ENCODE data around the gene FRMD8.

The FRMD8 gene

DNA sequence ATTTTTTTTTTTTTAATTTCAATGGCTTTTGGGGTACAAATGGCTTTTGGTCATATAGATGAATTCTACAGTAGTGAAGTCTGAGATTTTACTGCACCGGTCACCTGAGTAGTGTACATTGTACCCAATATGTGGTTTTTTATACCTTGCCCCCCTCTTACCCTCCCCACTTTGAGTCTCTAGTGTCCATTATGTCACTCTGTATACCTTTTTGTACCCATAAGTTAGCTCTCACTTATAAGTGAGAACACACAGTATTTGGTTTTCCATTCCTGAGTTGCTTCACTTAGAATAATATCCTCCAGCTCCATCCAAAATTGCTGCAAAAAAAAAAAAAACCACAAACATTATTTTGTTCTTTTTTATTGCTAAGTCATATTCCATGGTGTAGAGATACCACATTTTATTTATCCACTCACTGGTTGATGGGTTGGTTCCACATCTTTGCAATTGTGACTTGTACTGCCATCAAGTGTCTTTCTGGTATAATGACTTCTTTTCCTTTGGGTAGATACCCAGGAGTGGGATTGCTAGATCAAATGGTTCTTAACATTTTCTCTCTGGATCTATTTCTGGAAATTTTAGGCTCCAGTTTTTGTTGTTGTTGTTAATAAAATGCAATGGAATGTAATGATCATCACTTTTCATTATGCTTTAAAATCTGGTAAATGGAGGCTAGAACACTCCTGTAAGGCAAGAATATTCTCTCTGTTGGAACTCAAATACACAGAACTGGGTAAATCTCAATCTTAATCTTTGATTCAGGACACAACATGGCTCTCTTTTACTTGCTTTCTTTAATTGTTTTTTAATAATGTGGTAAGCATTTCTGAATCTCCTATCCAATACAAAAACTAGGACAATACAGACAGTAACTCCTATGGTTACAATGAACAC, 46.5 kb downstream of the FRMD8 start:
- no peak overlapping the region for H3K4me3 ChIP-seq (ENCODE audit: low read length)
- TF ChIP-seq ZNF274 (IDR thresholded peaks at IDR 0.05; ENCODE audit: low read depth, low read length), result no peak

DNA sequence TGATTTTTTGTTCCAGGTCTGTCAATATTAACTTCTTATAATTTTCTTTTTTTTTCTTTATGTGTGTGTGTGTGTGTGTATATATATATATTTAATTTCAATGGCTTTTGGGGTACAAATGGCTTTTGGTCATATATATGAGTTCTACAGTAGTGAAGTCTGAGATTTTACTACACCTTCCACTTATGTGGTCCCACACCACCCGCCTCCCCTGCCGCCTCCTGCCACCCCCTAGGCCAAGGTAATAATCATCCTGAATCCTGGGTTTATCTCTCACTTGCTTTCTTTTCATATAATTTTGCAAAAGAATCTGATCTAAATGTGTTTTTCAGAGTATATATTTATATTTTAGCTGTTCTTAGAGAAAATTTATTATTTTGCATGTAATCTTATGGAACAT, 47.2 kb downstream of the FRMD8 start:
- H3K4me3 ChIP-seq (ENCODE audit: low read length), result no peak overlapping the region

DNA sequence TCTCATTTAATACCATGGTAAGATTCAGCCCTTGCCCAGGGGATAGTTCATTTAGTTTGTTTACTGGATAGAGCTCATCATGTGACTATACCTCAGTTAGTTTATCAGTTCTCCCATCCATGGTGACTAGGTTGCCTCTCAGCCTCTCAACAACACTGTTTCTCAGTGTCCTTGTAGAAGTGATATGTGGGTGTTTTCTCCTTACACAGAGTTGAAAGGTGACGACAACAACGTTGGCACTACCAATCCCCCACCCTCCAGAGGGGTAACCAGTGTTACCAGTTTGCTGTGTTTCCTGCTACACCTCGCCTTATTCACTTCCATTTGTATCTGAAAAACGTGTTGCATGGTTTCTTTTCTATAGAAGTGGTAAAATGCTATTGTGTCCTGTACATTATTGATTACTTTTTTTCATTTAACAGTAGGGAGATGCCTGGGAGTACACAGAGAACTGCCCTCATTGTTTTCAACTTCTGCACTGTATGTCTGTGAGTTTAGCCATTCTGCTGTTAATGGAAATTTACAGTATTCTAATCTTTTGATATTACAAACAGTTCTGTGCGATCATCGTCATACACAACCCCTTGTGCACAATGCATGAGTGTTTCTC, 47.7 kb downstream of the FRMD8 start:
- TF ChIP-seq ZNF274 (IDR thresholded peaks at IDR 0.05; ENCODE audit: low read depth, low read length), result no peak
- H3K4me3 ChIP-seq (ENCODE audit: low read length), result no peak overlapping the region

More for the DNA sequence above, 47.2 kb downstream of the FRMD8 start:
- no peak for TF ChIP-seq ZNF274 (IDR thresholded peaks at IDR 0.05; ENCODE audit: low read depth, low read length)

DNA sequence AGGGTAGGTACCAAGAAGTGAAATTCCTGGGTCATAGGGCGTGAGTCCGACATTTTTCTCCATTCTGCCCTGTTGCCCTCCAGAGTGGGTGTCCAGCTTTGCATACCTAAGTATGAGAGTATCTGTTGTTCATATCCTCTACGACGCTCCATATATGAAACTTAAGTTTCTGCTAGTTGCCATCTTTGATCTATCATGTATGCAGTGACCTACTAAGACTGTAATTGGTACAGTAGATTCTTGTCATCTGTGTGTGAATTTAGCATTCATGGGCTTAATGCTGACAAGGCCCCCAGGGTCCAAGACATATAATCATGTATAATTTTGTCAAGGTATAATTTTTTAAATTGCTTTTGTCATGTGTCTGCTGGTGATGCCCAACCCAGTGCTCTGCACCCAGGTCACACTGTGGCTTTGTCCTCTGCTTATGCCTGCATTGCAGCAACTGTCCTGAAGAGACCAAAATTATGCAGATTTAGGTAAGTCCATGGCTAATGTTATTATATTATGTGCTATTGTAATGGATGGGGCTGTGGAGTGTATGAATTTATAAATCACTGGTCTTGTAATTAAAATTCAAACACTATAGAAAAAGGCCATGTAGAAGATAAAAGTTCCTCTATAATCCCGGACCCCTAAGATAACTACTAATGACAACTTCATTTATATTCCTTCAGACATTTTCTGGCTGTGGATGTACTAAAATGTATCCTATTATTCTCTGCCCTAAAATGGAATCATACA, 48.4 kb downstream of the FRMD8 start:
- no peak overlapping the region for H3K4me3 ChIP-seq (ENCODE audit: low read length)
- no peak for TF ChIP-seq ZNF274 (IDR thresholded peaks at IDR 0.05; ENCODE audit: low read depth, low read length)

DNA sequence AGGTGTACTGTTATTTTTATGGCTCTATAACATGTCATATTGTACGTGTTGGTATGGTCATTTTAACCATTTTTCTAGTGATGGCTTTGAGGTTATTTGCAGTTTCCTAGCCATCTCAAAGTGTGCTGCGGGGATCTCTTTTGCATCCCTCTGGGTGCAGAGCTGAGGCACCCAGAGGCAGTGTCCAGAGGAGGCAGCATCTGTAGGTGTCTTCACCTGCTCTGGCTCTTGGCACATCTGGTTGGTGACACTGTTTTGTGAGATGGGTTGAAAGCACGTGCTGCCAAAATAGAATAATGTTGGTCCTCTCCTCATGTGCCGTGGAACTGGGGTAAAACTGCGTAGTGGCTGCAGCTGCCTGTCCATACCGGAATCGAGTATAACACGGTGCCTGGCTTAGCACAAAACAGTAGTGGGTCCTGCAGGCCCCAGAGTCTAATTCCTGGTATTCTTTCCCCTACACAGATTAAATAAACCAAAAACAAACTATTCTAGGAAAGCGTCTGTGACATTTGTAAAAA, 49.0 kb downstream of the FRMD8 start:
- H3K4me3 ChIP-seq (ENCODE audit: low read length), result no peak overlapping the region
- TF ChIP-seq ZNF274 (IDR thresholded peaks at IDR 0.05; ENCODE audit: low read depth, low read length), result no peak

- H3K4me3 ChIP-seq (ENCODE audit: low read length), result no peak overlapping the region
- no peak for TF ChIP-seq ZNF274 (IDR thresholded peaks at IDR 0.05; ENCODE audit: low read depth, low read length)
Measured at GRCh38 chr11:65435981-65436411, 49.6 kb downstream of the FRMD8 start.

DNA sequence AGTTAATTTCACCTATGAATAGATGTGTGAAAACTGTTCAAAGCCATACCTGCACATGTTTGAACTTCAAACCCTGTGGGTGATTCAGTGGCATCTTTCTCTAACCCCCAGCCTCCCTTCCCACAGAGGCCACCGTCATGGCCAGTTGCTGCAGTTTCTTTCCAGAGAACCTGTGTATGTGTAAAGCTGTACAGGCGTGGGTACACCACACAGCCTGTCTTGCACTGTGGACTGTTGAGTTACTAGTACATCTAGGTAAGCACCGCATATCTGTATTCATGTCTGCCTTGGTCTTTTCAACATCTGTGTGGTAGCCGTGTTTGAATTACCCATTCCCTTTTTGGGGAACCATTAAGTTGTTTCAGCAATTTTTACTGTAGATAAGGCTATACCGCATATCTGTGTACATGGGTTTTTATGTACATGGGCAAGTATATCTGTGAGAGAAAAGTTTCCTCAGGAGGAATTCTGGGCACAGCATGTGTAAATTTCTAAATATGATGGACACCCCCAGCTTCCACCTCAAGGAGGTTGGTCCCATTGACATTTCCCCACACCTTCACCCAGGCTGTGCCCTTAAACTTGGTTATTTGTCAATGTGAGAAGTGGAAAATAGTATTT, 50.1 kb downstream of the FRMD8 start:
- no peak overlapping the region for H3K4me3 ChIP-seq (ENCODE audit: low read length)
- TF ChIP-seq ZNF274 (IDR thresholded peaks at IDR 0.05; ENCODE audit: low read depth, low read length), result no peak

DNA sequence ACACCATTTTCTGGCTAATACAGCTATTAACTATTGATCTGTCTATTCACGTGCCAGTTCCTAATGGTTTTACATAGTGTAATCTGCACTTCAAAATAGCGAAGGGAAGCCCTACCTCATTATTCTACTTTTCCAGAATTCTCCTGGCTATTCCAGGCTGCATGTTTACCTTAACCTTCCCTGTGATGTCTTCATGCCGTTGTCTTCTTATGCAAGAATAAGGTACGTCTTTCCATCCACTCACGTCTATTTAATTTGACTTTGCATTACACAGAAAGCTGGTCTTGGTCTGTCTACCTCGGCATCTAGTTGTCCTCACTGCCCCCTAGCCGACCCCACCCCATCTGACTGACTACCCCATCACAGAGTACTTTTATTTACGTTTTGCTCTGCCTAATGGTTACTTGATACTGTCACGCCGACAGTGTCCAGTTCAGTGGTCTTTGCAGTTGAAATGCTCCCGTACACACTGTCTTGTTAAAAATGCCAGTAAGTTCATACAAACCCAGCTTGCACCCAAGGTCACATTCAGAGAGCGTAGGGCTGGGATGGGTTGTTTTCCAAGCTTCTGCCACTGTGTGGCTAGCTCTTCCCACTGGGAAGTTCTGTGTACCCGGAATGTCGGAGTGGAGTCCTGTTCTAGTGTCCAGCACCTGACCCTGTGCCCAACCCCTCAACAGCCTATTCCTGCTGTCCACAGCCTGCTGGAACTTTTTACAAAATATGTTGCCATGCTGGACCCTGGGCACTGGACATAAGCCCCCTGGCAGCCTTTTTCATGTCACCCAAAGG, 51.2 kb downstream of the FRMD8 start:
- no peak for TF ChIP-seq ZNF274 (IDR thresholded peaks at IDR 0.05; ENCODE audit: low read depth, low read length)

DNA sequence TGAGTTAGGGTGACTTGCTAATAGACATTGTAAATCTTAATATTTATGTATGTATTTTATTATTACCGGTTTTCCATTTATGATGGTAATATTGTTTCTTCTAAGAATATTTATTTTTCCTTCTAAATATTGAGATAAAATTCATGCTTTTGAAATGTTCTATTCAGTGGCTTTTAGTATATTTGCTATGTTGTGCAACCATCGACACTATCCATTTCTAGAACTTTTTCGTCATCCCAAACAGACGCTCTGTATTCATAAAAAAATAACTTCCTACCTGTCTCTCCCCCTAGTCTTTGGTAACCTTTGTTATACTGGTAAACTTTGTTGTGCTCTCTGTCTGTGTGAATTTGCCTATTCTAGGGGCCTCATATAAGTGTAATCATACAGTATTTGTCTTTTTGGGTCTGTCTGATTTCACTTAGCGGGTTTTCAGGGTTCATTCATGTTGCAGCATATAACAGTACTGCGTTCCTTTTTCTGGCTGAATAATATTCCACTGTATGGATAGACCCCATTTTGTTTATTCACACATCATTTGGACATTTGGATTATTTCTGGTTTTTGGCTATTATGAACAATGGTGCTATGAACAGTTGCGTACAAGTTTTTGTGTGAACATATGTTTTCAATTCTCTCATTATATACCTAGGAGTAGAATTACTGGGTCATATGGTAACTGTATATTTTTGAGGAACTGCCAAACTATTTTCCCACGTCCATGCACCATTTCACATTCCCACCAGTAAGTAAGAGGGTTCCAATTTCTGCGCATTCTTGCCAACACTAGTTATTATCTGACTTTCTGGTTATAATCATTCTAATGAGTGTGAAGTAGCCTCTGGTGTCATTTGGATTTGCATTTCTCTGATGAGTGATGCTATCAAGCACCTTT, 52.1 kb downstream of the FRMD8 start:
- TF ChIP-seq ZNF274 (IDR thresholded peaks at IDR 0.05; ENCODE audit: low read depth, low read length), result no peak
- H3K4me3 ChIP-seq (ENCODE audit: low read length), result no peak overlapping the region

More for the DNA sequence above, 51.2 kb downstream of the FRMD8 start:
- no peak overlapping the region for H3K4me3 ChIP-seq (ENCODE audit: low read length)

GRCh38 chr11:65439331-65440181, 53.1 kb downstream of the FRMD8 start:
- TF ChIP-seq ZNF274 (IDR thresholded peaks at IDR 0.05; ENCODE audit: low read depth, low read length), result no peak
- no peak overlapping the region; the same call in 1 of the 2 replicates for H3K4me3 ChIP-seq (ENCODE audit: low read length)

GRCh38 chr11:65440831-65441499, 54.5 kb downstream of the FRMD8 start:
- peak overlapping the region; percentile 42; the same call in 1 of the 2 replicates for H3K4me3 ChIP-seq (ENCODE audit: low read length)
- no peak for TF ChIP-seq ZNF274 (IDR thresholded peaks at IDR 0.05; ENCODE audit: low read depth, low read length)

All from GM08714 (cell line).